T47D (cell line): ENCODE data around the gene PDZD2.
"Not testable (repeated sequence)": the region's sequence is repeated elsewhere in the genome, so short reads cannot be mapped to it uniquely, and the experiment has no call there.

ENCODE experiments used
- DNase-seq, 2 experiments: peaks; one replicate each; pipeline versions ENCODE4 v3.0.0 to v3.0.0-alpha.2; 2011 to 2012; ENCODE audit warnings: low read depth in 1 of 2, low spot score in 1 of 2
- JUND ChIP-seq: IDR thresholded peaks from 2 replicates; pipeline ENCODE4 v1.6.1; 2012; ENCODE audit warnings: low read depth
- in situ Hi-C: cut with HindIII; loops from 2 replicates; pipeline ENCODE4 v1.10.0; 2016; ENCODE audit warnings: low sequenced_read_pairs, low pct_unique_long_range_greater_than_20kb

PDZD2 gene

GRCh38 chr5:31964007-31964360 is 325.1 kb downstream of the PDZD2 start:
- no peak for TF ChIP-seq JUND
- in situ Hi-C loops, result no loop called here
- no peak for DNase-seq

- no peak for DNase-seq
- no peak for TF ChIP-seq JUND
- in situ Hi-C loops, result no loop called here
Measured at GRCh38 chr5:31965227-31965626, 326.3 kb downstream of the PDZD2 start.

GRCh38 chr5:31966936-31967335 is 328.0 kb downstream of the PDZD2 start:
- TF ChIP-seq JUND, result no peak
- in situ Hi-C loops, result no loop called here
- no peak for DNase-seq

- no peak for TF ChIP-seq JUND
- in situ Hi-C loops, result no loop called here
- no peak for DNase-seq
Measured at GRCh38 chr5:31967461-31967860, 328.5 kb downstream of the PDZD2 start.

GRCh38 chr5:31972558-31972957 is 333.6 kb downstream of the PDZD2 start:
- DNase-seq, result no peak
- in situ Hi-C loops, result no loop called here
- no peak for TF ChIP-seq JUND

GRCh38 chr5:31975189-31975612 is 336.3 kb downstream of the PDZD2 start:
- in situ Hi-C loops, DNase-seq: not testable (repeated sequence)

- no peak for DNase-seq
- in situ Hi-C loops, result no loop called here
- TF ChIP-seq JUND, result no peak
Measured at GRCh38 chr5:31976169-31976568, 337.2 kb downstream of the PDZD2 start.

GRCh38 chr5:31981361-31981945 is 342.5 kb downstream of the PDZD2 start:
- peak in 1 of 2 experiments; percentile 40 for DNase-seq
- no peak for TF ChIP-seq JUND
- in situ Hi-C loops, result no loop called here

- no peak for DNase-seq
- no peak for TF ChIP-seq JUND
- in situ Hi-C loops, result no loop called here
Measured at GRCh38 chr5:31982027-31982426, 343.1 kb downstream of the PDZD2 start.

- TF ChIP-seq JUND, result no peak
- in situ Hi-C loops, result no loop called here
- no peak for DNase-seq
Measured at GRCh38 chr5:31982621-31983020, 343.7 kb downstream of the PDZD2 start.

- in situ Hi-C loops, result no loop called here
- TF ChIP-seq JUND, result no peak
- no peak for DNase-seq
Measured at GRCh38 chr5:31983851-31984250, 344.9 kb downstream of the PDZD2 start.

GRCh38 chr5:31984691-31985090 is 345.8 kb downstream of the PDZD2 start:
- DNase-seq, result no peak
- in situ Hi-C loops, result no loop called here
- TF ChIP-seq JUND, result no peak

- in situ Hi-C loops, result no loop called here
- no peak for TF ChIP-seq JUND
- DNase-seq, result no peak
Measured at GRCh38 chr5:31986101-31986500, 347.2 kb downstream of the PDZD2 start.

GRCh38 chr5:31987985-31988710 is 349.2 kb downstream of the PDZD2 start:
- no peak for TF ChIP-seq JUND
- peak in 1 of 2 experiments; percentile 28 for DNase-seq
- in situ Hi-C loops, result no loop called here
